HCT116 (cell line): ENCODE results near the gene SEMA3F. TPM values are rescaled to one million over a fixed set of nuclear protein-coding genes. Genes with fewer than 3 reads are reported as not detected.

ENCODE experiments used
- ATAC-seq: fragments of 200-7000 bp; cut with Tn5 transposase; 2 replicates; pipeline ENCODE4 v1.9.1; 2020; ENCODE audit warnings: mild to moderate bottlenecking, moderate library complexity
- BruUV-seq: library from RNA; stranded (reverse); fragments of 400-500 nt; replicated peaks from 2 replicates; lab custom pipeline; 2021; lab: Mats Ljungman, UMichigan
- CTCF ChIA-PET: fragments of 300-600 bp; sonication (Branson Sonifier 250); formaldehyde crosslinking; loops from one replicate; lab custom pipeline; 2021; ENCODE audit warnings: antibody characterized with exemption; lab: Charles Lee
- POLR2A ChIA-PET: fragments of 300-600, 350-600 bp; sonication (Branson Sonifier 250); formaldehyde crosslinking; loops from one replicate; lab custom pipeline; 2021; ENCODE audit warnings: antibody characterized with exemption; lab: Charles Lee
- RAD21 ChIA-PET, 2 experiments: fragments of 300-600 bp; sonication (Branson Sonifier 250); formaldehyde crosslinking; loops; one replicate each; lab custom pipeline; 2023; ENCODE audit warnings: low total read pairs in 2 of 2; ENCODE audit not compliant: uncharacterized antibody in 2 of 2, unreplicated experiment in 2 of 2, low non-redundant PET in 1 of 2; lab: Charles Lee
- DNase-seq: peaks from one replicate; pipeline ENCODE4 v3.0.0-alpha.2; 2010; ENCODE audit warnings: low read depth, low spot score
- H2AFZ ChIP-seq: fragments of 200-600 bp; shearing (Covaris generic), sonication (generic); 2 replicates; pipeline ENCODE4 v1.6.1; 2017; ENCODE audit warnings: low read depth, mixed run types, mixed read lengths, antibody characterized with exemption, low read length; ENCODE audit not compliant: poor library complexity, severe bottlenecking
- H3K27ac ChIP-seq: 2 replicates; pipeline ENCODE4 v1.5.1; 2012; ENCODE audit warnings: low read depth, low read length
- H3K27me3 ChIP-seq: fragments of 200-600 bp; sonication (generic); 2 replicates; pipeline ENCODE4 v1.6.1; 2016; ENCODE audit warnings: mixed run types, low read length, mixed read lengths; ENCODE audit not compliant: insufficient read depth
- H3K36me3 ChIP-seq, 2 experiments: fragments of 200-500 bp in 1 of 2; fragments of 200-600 bp in 1 of 2; sonication (Bioruptor generic) in 1 of 2; sonication (generic) in 1 of 2; 2 replicates each; pipeline versions ENCODE4 v1.5.1 to v1.6.1; 2014 to 2016; ENCODE audit warnings: low read length in 2 of 2, inconsistent platforms in 1 of 2, mixed read lengths in 1 of 2, mixed run types in 1 of 2; ENCODE audit not compliant: insufficient read depth in 2 of 2, control insufficient read depth in 1 of 2
- H3K4me1 ChIP-seq, 2 experiments: fragments of 200-600 bp in 1 of 2; sonication (generic) in 1 of 2; 2 replicates each; pipeline versions ENCODE4 v1.5.1 to v1.6.1; 2012 to 2017; ENCODE audit warnings: low read length in 2 of 2, inconsistent platforms in 1 of 2, mild to moderate bottlenecking in 1 of 2, mixed read lengths in 1 of 2, mixed run types in 1 of 2, moderate library complexity in 1 of 2; ENCODE audit not compliant: insufficient read depth in 2 of 2, control insufficient read depth in 1 of 2
- H3K4me2 ChIP-seq: fragments of 200-600 bp; sonication (generic); 2 replicates; pipeline ENCODE4 v1.6.1; 2017; ENCODE audit warnings: mixed run types, low read length, mixed read lengths
- H3K4me3 ChIP-seq, 2 experiments: fragments of 200-600 bp in 1 of 2; sonication (generic) in 1 of 2; replicated peaks in 1 of 2; 2 replicates each; pipeline ENCODE4 v1.5.1; 2011 to 2016; ENCODE audit warnings: low read length in 2 of 2, control low read depth in 1 of 2, low read depth in 1 of 2, mild to moderate bottlenecking in 1 of 2, mixed read lengths in 1 of 2, mixed run types in 1 of 2
- H3K79me2 ChIP-seq: fragments of 200-600 bp; sonication (generic); 2 replicates; pipeline ENCODE4 v1.6.1; 2017; ENCODE audit warnings: mild to moderate bottlenecking, mixed run types, low read length, moderate library complexity, mixed read lengths; ENCODE audit not compliant: insufficient read depth
- H3K9ac ChIP-seq: fragments of 200-600 bp; sonication (generic); 2 replicates; pipeline ENCODE4 v1.6.1; 2016; ENCODE audit warnings: low read length, mixed read lengths
- H3K9me2 ChIP-seq: fragments of 200-600 bp; sonication (generic), shearing (Covaris generic); 2 replicates; pipeline ENCODE4 v1.6.1; 2017; ENCODE audit warnings: mixed run types, mild to moderate bottlenecking, moderate library complexity; ENCODE audit not compliant: insufficient read depth
- H3K9me3 ChIP-seq, 2 experiments: fragments of 200-500 bp in 1 of 2; fragments of 200-600 bp in 1 of 2; sonication (Bioruptor generic) in 1 of 2; sonication (generic) in 1 of 2; 2 replicates each; pipeline ENCODE4 v1.6.1; 2014 to 2017; ENCODE audit warnings: low read length in 2 of 2, mixed read lengths in 2 of 2, inconsistent platforms in 1 of 2, low read depth in 1 of 2, mild to moderate bottlenecking in 1 of 2, mixed run types in 1 of 2, moderate library complexity in 1 of 2; ENCODE audit not compliant: control insufficient read depth in 1 of 2, insufficient read depth in 1 of 2
- H4K20me1 ChIP-seq: fragments of 200-600 bp; sonication (generic), shearing (Covaris generic); 2 replicates; pipeline ENCODE4 v1.6.1; 2017; ENCODE audit warnings: mixed run types, mild to moderate bottlenecking, moderate library complexity; ENCODE audit not compliant: insufficient read depth
- CBX3 ChIP-seq: IDR thresholded peaks from 2 replicates; pipeline ENCODE4 v1.6.1; 2012; ENCODE audit warnings: low read depth
- EGR1 ChIP-seq: IDR thresholded peaks from 2 replicates; pipeline ENCODE4 v1.6.1; 2012; ENCODE audit warnings: low read depth
- ELF1 ChIP-seq: IDR thresholded peaks from 2 replicates; pipeline ENCODE4 v1.6.1; 2012; ENCODE audit warnings: low read depth, borderline replicate concordance
- EZH2 ChIP-seq: fragments of 200-600 bp; sonication (generic); IDR thresholded peaks from 2 replicates; pipeline ENCODE4 v1.6.1; 2017; ENCODE audit warnings: antibody characterized with exemption, mixed run types
- EZH2phosphoT487 ChIP-seq: fragments of 200-600 bp; IDR thresholded peaks from 2 replicates; pipeline ENCODE4 v1.6.1; 2018; ENCODE audit warnings: antibody characterized with exemption, borderline replicate concordance
- FOSL1 ChIP-seq: IDR thresholded peaks from 2 replicates; pipeline ENCODE4 v1.6.1; 2012; ENCODE audit warnings: low read depth
- JUND ChIP-seq: IDR thresholded peaks from 2 replicates; pipeline ENCODE4 v1.6.1; 2012
- RAD21 ChIP-seq: IDR thresholded peaks from 2 replicates; pipeline ENCODE4 v1.6.1; 2012; ENCODE audit warnings: low read depth, mild to moderate bottlenecking
- SIN3A ChIP-seq: IDR thresholded peaks from 2 replicates; pipeline ENCODE4 v1.6.1; 2012; ENCODE audit warnings: low read depth
- SP1 ChIP-seq: IDR thresholded peaks from 2 replicates; pipeline ENCODE4 v1.6.1; 2012; ENCODE audit warnings: low read depth
- SRF ChIP-seq: IDR thresholded peaks from 2 replicates; pipeline ENCODE4 v1.6.1; 2012; ENCODE audit warnings: low read depth
- TCF7L2 ChIP-seq: IDR thresholded peaks from 2 replicates; pipeline ENCODE4 v1.7.0; 2011; ENCODE audit warnings: borderline replicate concordance, inconsistent platforms; ENCODE audit not compliant: insufficient read depth, insufficient read length; ENCODE audit errors: extremely low read depth
- YY1 ChIP-seq: IDR thresholded peaks from 2 replicates; pipeline ENCODE4 v1.6.1; 2011; ENCODE audit warnings: low read length, low read depth, moderate library complexity, mild to moderate bottlenecking; ENCODE audit not compliant: insufficient replicate concordance; ENCODE audit errors: extremely low read depth
- ZFX ChIP-seq: fragments of 450-650 bp; IDR thresholded peaks from 2 replicates; pipeline ENCODE4 v1.6.1; 2017
- ZNF274 ChIP-seq: fragments of 200-500 bp; sonication (Bioruptor generic); IDR thresholded peaks from 2 replicates; pipeline ENCODE4 v1.6.1; 2014; ENCODE audit warnings: mild to moderate bottlenecking, low read depth, low read length, inconsistent platforms
- intact Hi-C: fragments of 100-400 bp; cut with micrococcal nuclease; formaldehyde crosslinking; loops from 2 replicates; pipeline ENCODE4 v1.10.0; 2022
- total RNA-seq: library from RNA; stranded (reverse); gene quantifications from one replicate; pipeline ENCODE4 v1.2.1, GENCODE V29; 2021; ENCODE audit not compliant: unreplicated experiment
- TF ChIP-seq, protein P1 (sequence below): IDR thresholded peaks from 2 replicates; pipeline ENCODE4 v1.6.1; 2011; ENCODE audit warnings: mild to moderate bottlenecking, low read length, moderate library complexity; ENCODE audit not compliant: insufficient replicate concordance; ENCODE audit errors: extremely low read depth
- TF ChIP-seq, protein P2 (sequence below): IDR thresholded peaks from 2 replicates; pipeline ENCODE4 v1.6.1; 2012
- TF ChIP-seq, protein P3 (sequence below): IDR thresholded peaks from 2 replicates; pipeline ENCODE4 v1.6.1; 2012
- TF ChIP-seq, protein P4 (sequence below): IDR thresholded peaks from 2 replicates; pipeline ENCODE4 v1.6.1; 2012; ENCODE audit warnings: low read depth

The SEMA3F gene
- total RNA-seq, 1 experiment from 2014 or later, result 15.7 TPM

DNA sequence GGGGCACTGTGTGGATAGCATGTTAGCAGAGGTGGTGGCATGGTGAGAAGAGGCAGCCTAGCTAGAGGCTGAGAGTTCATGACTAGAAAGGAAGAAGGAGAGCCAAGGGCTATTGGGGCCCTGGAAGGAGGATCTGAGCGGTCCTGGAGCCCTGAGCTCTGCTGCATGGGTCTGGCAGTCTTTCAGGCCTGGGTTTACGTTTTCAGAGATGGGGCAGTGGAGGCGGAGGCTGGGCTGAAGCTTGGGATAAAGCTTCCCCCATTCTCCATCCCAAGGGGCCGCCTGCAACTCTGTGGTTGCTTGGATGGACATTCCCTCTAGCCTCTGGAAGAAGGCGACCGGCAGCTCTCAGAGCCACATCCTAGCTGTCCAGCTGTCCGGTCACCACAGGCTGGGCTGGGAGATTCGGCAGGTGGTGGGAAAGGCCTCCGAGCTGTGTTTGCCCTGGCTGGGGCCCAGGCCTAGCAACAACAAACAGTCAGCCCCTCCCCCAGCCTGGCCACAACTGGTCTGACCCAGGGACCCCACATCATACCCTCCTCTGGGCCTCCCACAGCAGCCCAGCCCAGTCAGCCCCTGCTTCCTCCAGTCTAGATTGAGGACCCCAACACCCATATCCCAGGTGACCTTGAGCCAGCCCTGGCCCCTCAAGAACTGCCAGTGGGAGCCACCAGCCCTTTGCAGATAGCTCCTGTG lies 48.1 kb downstream of the SEMA3F start:
- H3K9ac ChIP-seq, result no peak overlapping the region
- TF ChIP-seq, protein P1, sequence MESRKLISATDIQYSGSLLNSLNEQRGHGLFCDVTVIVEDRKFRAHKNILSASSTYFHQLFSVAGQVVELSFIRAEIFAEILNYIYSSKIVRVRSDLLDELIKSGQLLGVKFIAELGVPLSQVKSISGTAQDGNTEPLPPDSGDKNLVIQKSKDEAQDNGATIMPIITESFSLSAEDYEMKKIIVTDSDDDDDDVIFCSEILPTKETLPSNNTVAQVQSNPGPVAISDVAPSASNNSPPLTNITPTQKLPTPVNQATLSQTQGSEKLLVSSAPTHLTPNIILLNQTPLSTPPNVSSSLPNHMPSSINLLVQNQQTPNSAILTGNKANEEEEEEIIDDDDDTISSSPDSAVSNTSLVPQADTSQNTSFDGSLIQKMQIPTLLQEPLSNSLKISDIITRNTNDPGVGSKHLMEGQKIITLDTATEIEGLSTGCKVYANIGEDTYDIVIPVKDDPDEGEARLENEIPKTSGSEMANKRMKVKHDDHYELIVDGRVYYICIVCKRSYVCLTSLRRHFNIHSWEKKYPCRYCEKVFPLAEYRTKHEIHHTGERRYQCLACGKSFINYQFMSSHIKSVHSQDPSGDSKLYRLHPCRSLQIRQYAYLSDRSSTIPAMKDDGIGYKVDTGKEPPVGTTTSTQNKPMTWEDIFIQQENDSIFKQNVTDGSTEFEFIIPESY, result no peak
- TF ChIP-seq SP1 (no peak), ZNF274 (no peak), FOSL1 (no peak), EZH2phosphoT487 (no peak), EGR1 (no peak), EZH2 (no peak), SIN3A (no peak), ELF1 (no peak), CBX3 (no peak), ZFX (no peak), SRF (no peak), YY1 (no peak), JUND (no peak), RAD21 (no peak), TCF7L2 (no peak)
- TF ChIP-seq, protein P2, sequence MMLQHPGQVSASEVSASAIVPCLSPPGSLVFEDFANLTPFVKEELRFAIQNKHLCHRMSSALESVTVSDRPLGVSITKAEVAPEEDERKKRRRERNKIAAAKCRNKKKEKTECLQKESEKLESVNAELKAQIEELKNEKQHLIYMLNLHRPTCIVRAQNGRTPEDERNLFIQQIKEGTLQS, result no peak
- TF ChIP-seq, protein P3, sequence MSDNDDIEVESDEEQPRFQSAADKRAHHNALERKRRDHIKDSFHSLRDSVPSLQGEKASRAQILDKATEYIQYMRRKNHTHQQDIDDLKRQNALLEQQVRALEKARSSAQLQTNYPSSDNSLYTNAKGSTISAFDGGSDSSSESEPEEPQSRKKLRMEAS, result no peak
- TF ChIP-seq, protein P4, sequence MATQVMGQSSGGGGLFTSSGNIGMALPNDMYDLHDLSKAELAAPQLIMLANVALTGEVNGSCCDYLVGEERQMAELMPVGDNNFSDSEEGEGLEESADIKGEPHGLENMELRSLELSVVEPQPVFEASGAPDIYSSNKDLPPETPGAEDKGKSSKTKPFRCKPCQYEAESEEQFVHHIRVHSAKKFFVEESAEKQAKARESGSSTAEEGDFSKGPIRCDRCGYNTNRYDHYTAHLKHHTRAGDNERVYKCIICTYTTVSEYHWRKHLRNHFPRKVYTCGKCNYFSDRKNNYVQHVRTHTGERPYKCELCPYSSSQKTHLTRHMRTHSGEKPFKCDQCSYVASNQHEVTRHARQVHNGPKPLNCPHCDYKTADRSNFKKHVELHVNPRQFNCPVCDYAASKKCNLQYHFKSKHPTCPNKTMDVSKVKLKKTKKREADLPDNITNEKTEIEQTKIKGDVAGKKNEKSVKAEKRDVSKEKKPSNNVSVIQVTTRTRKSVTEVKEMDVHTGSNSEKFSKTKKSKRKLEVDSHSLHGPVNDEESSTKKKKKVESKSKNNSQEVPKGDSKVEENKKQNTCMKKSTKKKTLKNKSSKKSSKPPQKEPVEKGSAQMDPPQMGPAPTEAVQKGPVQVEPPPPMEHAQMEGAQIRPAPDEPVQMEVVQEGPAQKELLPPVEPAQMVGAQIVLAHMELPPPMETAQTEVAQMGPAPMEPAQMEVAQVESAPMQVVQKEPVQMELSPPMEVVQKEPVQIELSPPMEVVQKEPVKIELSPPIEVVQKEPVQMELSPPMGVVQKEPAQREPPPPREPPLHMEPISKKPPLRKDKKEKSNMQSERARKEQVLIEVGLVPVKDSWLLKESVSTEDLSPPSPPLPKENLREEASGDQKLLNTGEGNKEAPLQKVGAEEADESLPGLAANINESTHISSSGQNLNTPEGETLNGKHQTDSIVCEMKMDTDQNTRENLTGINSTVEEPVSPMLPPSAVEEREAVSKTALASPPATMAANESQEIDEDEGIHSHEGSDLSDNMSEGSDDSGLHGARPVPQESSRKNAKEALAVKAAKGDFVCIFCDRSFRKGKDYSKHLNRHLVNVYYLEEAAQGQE, result no peak
- BruUV-seq, result no TSS peak
- H2AFZ ChIP-seq, result no peak overlapping the region
- no peaks in the 10 kb centered on the region for H3K79me2 ChIP-seq
- H3K27ac ChIP-seq, result no peak overlapping the region
- no peak for DNase-seq
- no peak overlapping the region for H3K4me3 ChIP-seq
- intact Hi-C loops, result no loop called here
- no peaks in the 10 kb centered on the region for H3K9me2 ChIP-seq
- ChIA-PET CTCF (interaction anchor here (1.0 to 1.8 kb wide), 4 partner anchors 9 to 57 kb away, joined by 4 to 11 read pairs (median 6); no protein-coding TSS in a partner anchor), POLR2A (interaction anchor here (1.7 kb wide), 1 partner anchor 23 kb away, joined by 4 read pairs; no protein-coding TSS in a partner anchor), RAD21 (interaction anchor here in 1 of 2 experiments (0.5 kb wide), 1 partner anchor 8 kb away, joined by 7 read pairs; no protein-coding TSS in a partner anchor)
- H3K36me3 ChIP-seq, result no peaks in the 10 kb centered on the region
- no peak overlapping the region for H3K4me2 ChIP-seq
- peaks cover 10 to 41% of the 10 kb centered on the region in 2 experiments; a peak in 3 of 4 replicates for H3K4me1 ChIP-seq
- H3K27me3 ChIP-seq, result no peaks in the 10 kb centered on the region
- no peak for ATAC-seq
- no peaks in the 10 kb centered on the region for H4K20me1 ChIP-seq
- no peaks in the 10 kb centered on the region for H3K9me3 ChIP-seq
